ENCODE measurements around the gene CHST6. TPM values are rescaled to one million over a fixed set of nuclear protein-coding genes. Genes with fewer than 3 reads are reported as not detected.

CHST6 gene
- total and polyA plus RNA-seq, 2 of the 8 experiments (the other 6 are each of a cell fraction or from before 2014, with no cell fraction given): 18.2 to 25.4 TPM

DNA sequence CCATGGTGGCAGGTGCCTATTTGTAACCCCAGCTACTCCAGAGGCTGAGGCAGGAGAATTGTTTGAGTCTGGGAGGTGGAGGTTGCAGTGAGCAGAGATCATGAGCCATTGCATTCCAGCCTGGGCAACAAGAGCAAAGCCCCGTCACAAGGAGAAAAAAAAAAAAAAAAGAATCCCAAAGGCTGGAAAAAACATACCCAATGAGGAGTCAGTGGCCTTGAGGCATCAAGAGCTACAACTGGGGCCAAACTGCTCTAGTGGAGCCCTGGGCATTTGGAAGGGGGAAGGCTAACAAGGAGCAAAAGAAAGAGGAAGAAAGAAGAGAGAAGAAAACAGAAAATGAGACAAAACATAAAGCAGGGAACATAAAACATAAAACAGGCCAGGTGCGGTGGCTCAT, 6.9 kb downstream of the CHST6 start (continued):
- TF ChIP-seq ZNF274 (IDR thresholded peaks at IDR 0.05; ENCODE audit: borderline replicate concordance, extremely low read depth, low read length) (no peak), RBBP5 (IDR thresholded peaks at IDR 0.05; ENCODE audit: borderline replicate concordance, low read depth, low read length) (no peak)
- TF ChIP-seq, protein P1, sequence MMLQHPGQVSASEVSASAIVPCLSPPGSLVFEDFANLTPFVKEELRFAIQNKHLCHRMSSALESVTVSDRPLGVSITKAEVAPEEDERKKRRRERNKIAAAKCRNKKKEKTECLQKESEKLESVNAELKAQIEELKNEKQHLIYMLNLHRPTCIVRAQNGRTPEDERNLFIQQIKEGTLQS (IDR thresholded peaks at IDR 0.05; ENCODE audit: insufficient read depth, low read depth, low read length): no peak
- TF ChIP-seq, protein P2, sequence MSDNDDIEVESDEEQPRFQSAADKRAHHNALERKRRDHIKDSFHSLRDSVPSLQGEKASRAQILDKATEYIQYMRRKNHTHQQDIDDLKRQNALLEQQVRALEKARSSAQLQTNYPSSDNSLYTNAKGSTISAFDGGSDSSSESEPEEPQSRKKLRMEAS (IDR thresholded peaks at IDR 0.05): no peak
